H9 (cell line): ENCODE data around the gene GCK. TPM values are rescaled to one million over a fixed set of nuclear protein-coding genes. Genes with fewer than 3 reads are reported as not detected.

Experiments
- DNase-seq: peaks from one replicate; pipeline ENCODE4 v3.0.0-alpha.2; 2017
- H2AFZ ChIP-seq: one replicate; pipeline ENCODE4 v1.6.1; 2013; ENCODE audit warnings: mild to moderate bottlenecking, low read length, control low read depth, moderate library complexity
- H2AK5ac ChIP-seq: 2 replicates; pipeline ENCODE4 v1.6.1; 2013; ENCODE audit warnings: low read length, control low read depth, mixed read lengths; ENCODE audit not compliant: insufficient read length
- H2BK120ac ChIP-seq: one replicate; pipeline ENCODE4 v1.6.1; 2013; ENCODE audit warnings: low read depth, mild to moderate bottlenecking, low read length, control low read depth, inconsistent platforms; ENCODE audit not compliant: poor library complexity, severe bottlenecking
- H2BK12ac ChIP-seq: 2 replicates; pipeline ENCODE4 v1.6.1; 2013; ENCODE audit warnings: low read length, control low read depth, mixed read lengths, low read depth; ENCODE audit not compliant: insufficient read length
- H2BK15ac ChIP-seq: 2 replicates; pipeline ENCODE4 v1.6.1; 2013; ENCODE audit warnings: low read depth, low read length, control low read depth
- H2BK20ac ChIP-seq: one replicate; pipeline ENCODE4 v1.6.1; 2013; ENCODE audit warnings: low read depth, mild to moderate bottlenecking, low read length, control low read depth, inconsistent platforms; ENCODE audit not compliant: poor library complexity, severe bottlenecking
- H2BK5ac ChIP-seq: 2 replicates; pipeline ENCODE4 v1.6.1; 2013; ENCODE audit warnings: low read length, control low read depth, mixed read lengths; ENCODE audit not compliant: insufficient read length
- H3K14ac ChIP-seq: 2 replicates; pipeline ENCODE4 v1.6.1; 2013; ENCODE audit warnings: low read length, control low read depth; ENCODE audit not compliant: insufficient read depth
- H3K18ac ChIP-seq: 2 replicates; pipeline ENCODE4 v1.6.1; 2013; ENCODE audit warnings: low read depth, mild to moderate bottlenecking, mixed read lengths, low read length, control low read depth; ENCODE audit not compliant: insufficient read length
- H3K23ac ChIP-seq: 2 replicates; pipeline ENCODE4 v1.6.1; 2013; ENCODE audit warnings: low read length, control low read depth, mixed read lengths, low read depth; ENCODE audit not compliant: insufficient read length
- H3K23me2 ChIP-seq: 2 replicates; pipeline ENCODE4 v1.6.1; 2013; ENCODE audit warnings: low read depth, mild to moderate bottlenecking, mixed read lengths, low read length, control low read depth; ENCODE audit not compliant: insufficient read length, poor library complexity, severe bottlenecking
- H3K27ac ChIP-seq: 2 replicates; pipeline ENCODE4 v1.5.1; 2013; ENCODE audit warnings: low read length, control low read depth, mixed read lengths, low read depth; ENCODE audit not compliant: insufficient read length
- H3K27me3 ChIP-seq: 2 replicates; pipeline ENCODE4 v1.6.1; 2013; ENCODE audit warnings: low read length, control low read depth, inconsistent platforms; ENCODE audit not compliant: insufficient read depth
- H3K4ac ChIP-seq: 2 replicates; pipeline ENCODE4 v1.6.1; 2013; ENCODE audit warnings: low read depth, mild to moderate bottlenecking, control low read depth, inconsistent platforms, low read length, moderate library complexity
- H3K4me1 ChIP-seq: 2 replicates; pipeline ENCODE4 v1.6.1; 2013; ENCODE audit warnings: low read length, control low read depth, inconsistent platforms; ENCODE audit not compliant: insufficient read depth
- H3K4me2 ChIP-seq: 2 replicates; pipeline ENCODE4 v1.6.1; 2013; ENCODE audit warnings: low read length, control low read depth, mixed read lengths; ENCODE audit not compliant: insufficient read length, insufficient read depth
- H3K56ac ChIP-seq: 2 replicates; pipeline ENCODE4 v1.6.1; 2013; ENCODE audit warnings: low read depth, mild to moderate bottlenecking, mixed read lengths, low read length, control low read depth; ENCODE audit not compliant: insufficient read length
- H3K79me1 ChIP-seq: 2 replicates; pipeline ENCODE4 v1.6.1; 2013; ENCODE audit warnings: low read depth, mild to moderate bottlenecking, moderate library complexity, low read length, control low read depth, inconsistent platforms; ENCODE audit not compliant: insufficient read depth, poor library complexity, severe bottlenecking
- H3K79me2 ChIP-seq: 2 replicates; pipeline ENCODE4 v1.6.1; 2013; ENCODE audit warnings: low read length, control low read depth, inconsistent platforms; ENCODE audit not compliant: insufficient read depth
- H3K9ac ChIP-seq: 2 replicates; pipeline ENCODE4 v1.6.1; 2013; ENCODE audit warnings: low read length, control low read depth, mixed read lengths; ENCODE audit not compliant: insufficient read length; ENCODE audit errors: extremely low read depth
- H3K9me3 ChIP-seq: one replicate; pipeline ENCODE4 v1.6.1; 2013; ENCODE audit warnings: low read depth, low read length, inconsistent platforms; ENCODE audit not compliant: control insufficient read depth
- H3T11ph ChIP-seq: one replicate; pipeline ENCODE4 v1.6.1; 2013; ENCODE audit warnings: mild to moderate bottlenecking, low read length, control low read depth, inconsistent platforms
- H4K20me1 ChIP-seq: one replicate; pipeline ENCODE4 v1.6.1; 2013; ENCODE audit not compliant: control insufficient read depth, insufficient read length, insufficient read depth
- H4K5ac ChIP-seq: 2 replicates; pipeline ENCODE4 v1.6.1; 2013; ENCODE audit warnings: low read depth, mild to moderate bottlenecking, mixed read lengths, low read length, control low read depth; ENCODE audit not compliant: insufficient read length
- H4K8ac ChIP-seq: replicated peaks from 2 replicates; pipeline ENCODE4 v1.6.1; 2013; ENCODE audit warnings: low read length, control low read depth, mixed read lengths, low read depth; ENCODE audit not compliant: insufficient read length
- H4K91ac ChIP-seq: 2 replicates; pipeline ENCODE4 v1.6.1; 2013; ENCODE audit warnings: low read depth, mild to moderate bottlenecking, moderate library complexity, mixed read lengths, low read length, control low read depth; ENCODE audit not compliant: insufficient read length
- H3K27ac Mint-ChIP-seq, 3 experiments: 2 replicates in 2 of 3; 3 replicates in 1 of 3; pipeline ENCODE4 v1.8.0; 2020 to 2021; ENCODE audit warnings: mixed read lengths in 3 of 3, mild to moderate bottlenecking in 1 of 3, moderate library complexity in 1 of 3
- H3K27me3 Mint-ChIP-seq: 2 replicates; pipeline ENCODE4 v1.8.0; 2021; ENCODE audit warnings: low read depth, mild to moderate bottlenecking, moderate library complexity, mixed read lengths
- H3K36me3 Mint-ChIP-seq, 3 experiments: 2 replicates in 2 of 3; 3 replicates in 1 of 3; pipeline ENCODE4 v1.8.0; 2020 to 2021; ENCODE audit warnings: low read depth in 3 of 3, mixed read lengths in 3 of 3; ENCODE audit not compliant: insufficient read depth in 1 of 3
- H3K4me1 Mint-ChIP-seq, 2 experiments: 2 replicates each; pipeline ENCODE4 v1.8.0; 2020; ENCODE audit warnings: mixed read lengths in 2 of 2
- H3K4me3 Mint-ChIP-seq, 2 experiments: 2 replicates in 1 of 2; 3 replicates in 1 of 2; pipeline ENCODE4 v1.8.0; 2020 to 2021; ENCODE audit warnings: mild to moderate bottlenecking in 2 of 2, mixed read lengths in 2 of 2, moderate library complexity in 1 of 2
- H3K9me3 Mint-ChIP-seq, 2 experiments: 2 replicates in 1 of 2; 3 replicates in 1 of 2; pipeline ENCODE4 v1.8.0; 2020; ENCODE audit warnings: mild to moderate bottlenecking in 2 of 2, mixed read lengths in 2 of 2, moderate library complexity in 1 of 2
- WGBS: extraction: QIAGEN DNeasy Blood & Tissue Kit; methylation state at CpG from one replicate; pipeline ENCODE4 v1.1.7; 2013; ENCODE audit warnings: missing lambda C conversion rate, low lambda C conversion rate, mixed read lengths; ENCODE audit not compliant: insufficient read length; ENCODE audit errors: extremely low coverage; 5-methylcytosine and 5-hydroxymethylcytosine counted together
- total RNA-seq: library from RNA; stranded (reverse); gene quantifications from 2 replicates; pipeline ENCODE4 v1.2.1, GENCODE V29; 2021
- TF ChIP-seq, protein P1 (sequence below): fragments of 200-600 bp; sonication (generic); conservative IDR thresholded peaks from 3 replicates; pipeline ENCODE4 v1.8.0; 2021; ENCODE audit warnings: antibody characterized with exemption, mild to moderate bottlenecking

The GCK gene
- total RNA-seq, 1 experiment from 2014 or later, result 0.98 TPM

DNA sequence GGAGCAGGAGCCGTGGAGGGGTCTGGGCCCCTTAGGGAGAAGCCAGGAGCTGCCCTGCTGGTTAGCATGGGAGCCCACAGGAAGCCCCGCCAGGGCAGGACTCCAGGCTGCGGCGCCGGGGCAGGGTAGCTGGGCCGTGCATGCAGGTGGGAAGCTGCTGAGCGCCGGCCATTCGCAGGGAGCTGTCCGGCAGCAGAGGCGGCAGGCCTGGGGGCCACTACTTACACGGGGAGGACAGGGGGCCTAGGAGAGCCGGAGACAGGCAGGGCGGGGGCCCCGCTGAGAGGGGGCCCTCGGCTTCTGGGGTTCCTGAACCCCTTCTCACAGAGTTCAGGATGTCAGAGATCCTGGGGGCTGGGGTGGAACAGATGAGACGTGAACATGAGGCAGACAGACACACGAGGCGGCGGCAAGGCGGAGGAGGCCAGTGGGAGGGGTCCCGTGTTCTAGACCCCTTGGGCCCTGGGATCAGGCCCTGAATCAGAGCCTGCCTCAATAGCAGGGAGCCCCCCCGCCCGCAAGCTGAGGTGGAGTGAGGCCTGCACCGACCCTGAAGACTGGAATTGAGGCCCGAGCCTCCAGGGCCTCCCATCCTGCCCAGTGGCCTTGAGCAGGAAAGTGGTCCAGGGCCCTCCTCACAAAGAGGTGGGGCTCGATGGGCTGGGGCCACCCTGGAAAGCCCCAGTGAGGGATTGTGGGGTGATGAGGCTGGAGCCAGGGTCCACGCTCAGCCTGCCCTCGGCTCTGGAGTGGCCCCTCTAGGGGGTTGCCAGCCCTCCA lies 39.5 kb upstream of the GCK start:
- Mint-ChIP-seq H3K27ac (no peak overlapping the region), H3K4me1 (peaks cover 5 to 12% of the 10 kb centered on the region in 2 experiments), H3K36me3 (no peaks in the 10 kb centered on the region), H3K4me3 (no peak overlapping the region), H3K27me3 (no peaks in the 10 kb centered on the region; the same call in 1 of the 2 replicates), H3K9me3 (no peaks in the 10 kb centered on the region)
- TF ChIP-seq, protein P1, sequence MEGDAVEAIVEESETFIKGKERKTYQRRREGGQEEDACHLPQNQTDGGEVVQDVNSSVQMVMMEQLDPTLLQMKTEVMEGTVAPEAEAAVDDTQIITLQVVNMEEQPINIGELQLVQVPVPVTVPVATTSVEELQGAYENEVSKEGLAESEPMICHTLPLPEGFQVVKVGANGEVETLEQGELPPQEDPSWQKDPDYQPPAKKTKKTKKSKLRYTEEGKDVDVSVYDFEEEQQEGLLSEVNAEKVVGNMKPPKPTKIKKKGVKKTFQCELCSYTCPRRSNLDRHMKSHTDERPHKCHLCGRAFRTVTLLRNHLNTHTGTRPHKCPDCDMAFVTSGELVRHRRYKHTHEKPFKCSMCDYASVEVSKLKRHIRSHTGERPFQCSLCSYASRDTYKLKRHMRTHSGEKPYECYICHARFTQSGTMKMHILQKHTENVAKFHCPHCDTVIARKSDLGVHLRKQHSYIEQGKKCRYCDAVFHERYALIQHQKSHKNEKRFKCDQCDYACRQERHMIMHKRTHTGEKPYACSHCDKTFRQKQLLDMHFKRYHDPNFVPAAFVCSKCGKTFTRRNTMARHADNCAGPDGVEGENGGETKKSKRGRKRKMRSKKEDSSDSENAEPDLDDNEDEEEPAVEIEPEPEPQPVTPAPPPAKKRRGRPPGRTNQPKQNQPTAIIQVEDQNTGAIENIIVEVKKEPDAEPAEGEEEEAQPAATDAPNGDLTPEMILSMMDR, result no peak
- H3K4me2 ChIP-seq, result no peak overlapping the region
- no peak overlapping the region for H4K5ac ChIP-seq
- no peak for DNase-seq
- WGBS, result no CpG with 5 or more reads among the region's 29 CpGs
- no peak overlapping the region for H4K91ac ChIP-seq
- H2AFZ ChIP-seq, result no peak overlapping the region
- no peaks in the 10 kb centered on the region; the same call in 1 of the 2 replicates for H3K4me1 ChIP-seq
- H2AK5ac ChIP-seq, result no peak overlapping the region
- H3K23ac ChIP-seq, result no peak overlapping the region
- H2BK120ac ChIP-seq, result no peak overlapping the region
- no peak overlapping the region for H3T11ph ChIP-seq
- H3K79me1 ChIP-seq, result no peaks in the 10 kb centered on the region
- no peaks in the 10 kb centered on the region for H3K23me2 ChIP-seq
- no peak overlapping the region for H3K9ac ChIP-seq
- H3K27ac ChIP-seq, result no peak overlapping the region
- H4K20me1 ChIP-seq, result no peaks in the 10 kb centered on the region
- H2BK12ac ChIP-seq, result no peak overlapping the region
- H3K79me2 ChIP-seq, result no peaks in the 10 kb centered on the region
- H2BK5ac ChIP-seq, result no peak overlapping the region
- H3K27me3 ChIP-seq, result no peaks in the 10 kb centered on the region
- no peak overlapping the region for H3K18ac ChIP-seq
- no peak overlapping the region for H3K4ac ChIP-seq
- no peaks in the 10 kb centered on the region for H3K9me3 ChIP-seq
- H2BK15ac ChIP-seq, result no peak overlapping the region
- H3K14ac ChIP-seq, result no peak overlapping the region; the same call in 1 of the 2 replicates
- H3K56ac ChIP-seq, result no peak overlapping the region
- no peak overlapping the region for H2BK20ac ChIP-seq
- no peak overlapping the region for H4K8ac ChIP-seq
